Liver (tissue), 9 donors: ENCODE measurements around the gene OR10T2. TPM values are rescaled to one million over a fixed set of nuclear protein-coding genes. Genes with fewer than 3 reads are reported as not detected.

Experiments used
- DNase-seq: peaks from one replicate; pipeline ENCODE4 v3.0.0-alpha.2; 2017; ENCODE audit warnings: low spot score
- H3K27ac ChIP-seq, 2 donors: one replicate each; pipeline ENCODE4 v1.7.0; 2013; ENCODE audit warnings: inconsistent platforms in 2 of 2, low read length in 2 of 2, control low read depth in 1 of 2, low read depth in 1 of 2, mild to moderate bottlenecking in 1 of 2
- H3K27me3 ChIP-seq, 4 donors: one replicate each; pipeline versions ENCODE4 v1.6.1 to v1.7.0; 2013; ENCODE audit warnings: low read length in 3 of 4, inconsistent platforms in 1 of 4, mild to moderate bottlenecking in 1 of 4, moderate library complexity in 1 of 4; ENCODE audit not compliant: control insufficient read depth in 4 of 4, insufficient read depth in 4 of 4
- H3K36me3 ChIP-seq, 4 donors: one replicate each; pipeline versions ENCODE4 v1.6.1 to v1.7.0; 2013; ENCODE audit warnings: low read length in 3 of 4, mild to moderate bottlenecking in 3 of 4, low read depth in 1 of 4, moderate library complexity in 1 of 4; ENCODE audit not compliant: control insufficient read depth in 4 of 4, insufficient read depth in 3 of 4
- H3K4me1 ChIP-seq, 4 donors: one replicate each; pipeline versions ENCODE4 v1.6.1 to v1.7.0; 2013; ENCODE audit warnings: low read length in 3 of 4, mild to moderate bottlenecking in 3 of 4, moderate library complexity in 1 of 4; ENCODE audit not compliant: control insufficient read depth in 4 of 4, insufficient read depth in 4 of 4
- H3K4me3 ChIP-seq, 3 donors: one replicate each; pipeline versions ENCODE4 v1.6.1 to v1.7.0; 2013; ENCODE audit warnings: low read length in 3 of 3, control low read depth in 1 of 3, low read depth in 1 of 3, mild to moderate bottlenecking in 1 of 3
- H3K9ac ChIP-seq, 2 donors: one replicate each; pipeline ENCODE4 v1.7.0; 2013; ENCODE audit warnings: low read length in 2 of 2, mild to moderate bottlenecking in 2 of 2, moderate library complexity in 2 of 2, control low read depth in 1 of 2, low read depth in 1 of 2
- H3K9me3 ChIP-seq, 4 donors: one replicate each; pipeline versions ENCODE4 v1.6.1 to v1.7.0; 2013; ENCODE audit warnings: low read length in 3 of 4; ENCODE audit not compliant: control insufficient read depth in 4 of 4
- ATF3 ChIP-seq: IDR thresholded peaks from 2 replicates; pipeline ENCODE4 v1.6.1; 2016; ENCODE audit warnings: antibody characterized with exemption
- EGR1 ChIP-seq, 2 donors: IDR thresholded peaks; 2 replicates each; pipeline ENCODE4 v1.6.1; 2016 to 2018; ENCODE audit warnings: antibody characterized with exemption in 2 of 2, low read depth in 2 of 2
- FOXA1 ChIP-seq: IDR thresholded peaks from 2 replicates; pipeline ENCODE4 v1.6.1; 2016; ENCODE audit warnings: antibody characterized with exemption
- FOXA2 ChIP-seq: IDR thresholded peaks from 2 replicates; pipeline ENCODE4 v1.6.1; 2016; ENCODE audit warnings: antibody characterized with exemption
- GABPA ChIP-seq, 2 donors: IDR thresholded peaks in 1 of 2; conservative IDR thresholded peaks in 1 of 2; 2 replicates each; pipeline ENCODE4 v1.6.1; 2016; ENCODE audit warnings: antibody characterized with exemption in 2 of 2, mild to moderate bottlenecking in 1 of 2, moderate library complexity in 1 of 2
- HNF4A ChIP-seq, 2 donors: conservative IDR thresholded peaks; 2 replicates each; pipeline ENCODE4 v1.6.1; 2016; ENCODE audit warnings: antibody characterized with exemption in 2 of 2, mild to moderate bottlenecking in 2 of 2
- HNF4G ChIP-seq: IDR thresholded peaks from 2 replicates; pipeline ENCODE4 v1.6.1; 2016; ENCODE audit warnings: antibody characterized with exemption
- JUND ChIP-seq, 2 donors: IDR thresholded peaks; 2 replicates each; pipeline ENCODE4 v1.6.1; 2016; ENCODE audit warnings: antibody characterized with exemption in 2 of 2
- NR2F2 ChIP-seq: IDR thresholded peaks from 2 replicates; pipeline ENCODE4 v1.6.1; 2016; ENCODE audit warnings: antibody characterized with exemption
- RAD21 ChIP-seq, 2 donors: IDR thresholded peaks; 2 replicates each; pipeline ENCODE4 v1.6.1; 2016; ENCODE audit warnings: antibody characterized with exemption in 2 of 2, mild to moderate bottlenecking in 2 of 2
- REST ChIP-seq: IDR thresholded peaks from 2 replicates; pipeline ENCODE4 v1.6.1; 2016; ENCODE audit warnings: antibody characterized with exemption, mild to moderate bottlenecking
- RXRA ChIP-seq, 2 donors: IDR thresholded peaks; 2 replicates each; pipeline ENCODE4 v1.6.1; 2017 to 2018; ENCODE audit warnings: antibody characterized with exemption in 2 of 2, mild to moderate bottlenecking in 1 of 2
- SP1 ChIP-seq: IDR thresholded peaks from 2 replicates; pipeline ENCODE4 v1.6.1; 2018; ENCODE audit warnings: antibody characterized with exemption, mild to moderate bottlenecking
- TAF1 ChIP-seq: conservative IDR thresholded peaks from 2 replicates; pipeline ENCODE4 v1.6.1; 2016; ENCODE audit warnings: antibody characterized with exemption, mild to moderate bottlenecking
- YY1 ChIP-seq: IDR thresholded peaks from 2 replicates; pipeline ENCODE4 v1.6.1; 2016; ENCODE audit warnings: antibody characterized with exemption, mild to moderate bottlenecking
- WGBS: extraction: QIAGEN DNeasy Blood & Tissue Kit; methylation state at CpG from one replicate; pipeline ENCODE4 v1.1.7; 2013; 5-methylcytosine and 5-hydroxymethylcytosine counted together
- polyA plus RNA-seq, 2 donors: library from polyadenylated mRNA; stranded (reverse) in 1 of 2; unstranded in 1 of 2; fragments of 200-250 nt in 1 of 2; fragments of >200 nt in 1 of 2; fragmentation: Nextera tagmentation in 1 of 2; extraction: Ambion mirVana in 1 of 2; gene quantifications; one replicate each; pipeline versions ENCODE4 v1.2.1 to v1.2.3, GENCODE V29; 2013 to 2015
- total RNA-seq, 2 donors: library from RNA; depleted of rRNA; stranded (reverse); fragments of >200 nt; gene quantifications; one replicate each; pipeline ENCODE4 v1.2.3, GENCODE V29; 2014
- TF ChIP-seq, protein P1 (sequence below): fragments of 150-350 bp; IDR thresholded peaks from 2 replicates; pipeline ENCODE4 v1.5.1; 2017; ENCODE audit warnings: improper control_type of control experiment, low read depth, low read length; ENCODE audit not compliant: missing input control
- TF ChIP-seq, protein P2 (sequence below): IDR thresholded peaks from 2 replicates; pipeline ENCODE4 v1.6.1; 2016; ENCODE audit warnings: antibody characterized with exemption
- TF ChIP-seq, protein P3 (sequence below): IDR thresholded peaks from 2 replicates; pipeline ENCODE4 v1.6.1; 2016; ENCODE audit warnings: antibody characterized with exemption
- donor health status: healthy.
- donor health status: healthy.
- donor health status: healthy.
- donor health status: healthy.
- donor health status: healthy.

OR10T2 gene
- total and polyA plus RNA-seq, 4 donors, result not detected

DNA sequence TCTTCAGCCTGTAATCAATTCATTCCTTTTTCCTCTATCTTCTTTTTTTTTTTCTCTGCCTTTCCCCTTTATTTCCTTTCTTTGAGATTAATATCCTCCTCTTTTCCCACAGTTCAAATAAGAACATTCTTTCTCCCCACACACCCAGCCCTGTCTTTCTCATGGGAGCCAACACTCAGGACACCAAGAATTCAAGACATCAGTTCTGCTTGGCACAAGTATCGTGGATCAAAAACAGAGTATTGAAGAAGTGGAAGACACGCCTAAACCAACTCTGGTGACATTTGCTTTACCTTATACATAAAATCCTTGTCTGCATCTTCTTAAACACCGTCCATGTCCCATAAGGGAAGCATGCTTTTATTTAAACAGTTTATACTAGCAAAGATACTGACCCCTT, 42.6 kb downstream of the OR10T2 start:
- no peaks in the 10 kb centered on the region for H3K36me3 ChIP-seq
- no peak overlapping the region for H3K4me3 ChIP-seq
- peaks cover 0 to 2% (median 0%) of the 10 kb centered on the region in 4 donors for H3K27me3 ChIP-seq
- H3K9me3 ChIP-seq, result no peaks in the 10 kb centered on the region
- H3K27ac ChIP-seq, result no peak overlapping the region
- DNase-seq, result no peak
- no peaks in the 10 kb centered on the region for H3K4me1 ChIP-seq
- 71% methylated on average over 3 of the region's 3 CpGs for WGBS
- TF ChIP-seq GABPA (IDR thresholded peaks at IDR 0.05 in 1 of 2, conservative IDR thresholded peaks at IDR 0.05 in 1 of 2) (no peak), JUND (IDR thresholded peaks at IDR 0.05) (no peak), RXRA (IDR thresholded peaks at IDR 0.05) (no peak), YY1 (no peak), REST (no peak)
- TF ChIP-seq, protein P1, sequence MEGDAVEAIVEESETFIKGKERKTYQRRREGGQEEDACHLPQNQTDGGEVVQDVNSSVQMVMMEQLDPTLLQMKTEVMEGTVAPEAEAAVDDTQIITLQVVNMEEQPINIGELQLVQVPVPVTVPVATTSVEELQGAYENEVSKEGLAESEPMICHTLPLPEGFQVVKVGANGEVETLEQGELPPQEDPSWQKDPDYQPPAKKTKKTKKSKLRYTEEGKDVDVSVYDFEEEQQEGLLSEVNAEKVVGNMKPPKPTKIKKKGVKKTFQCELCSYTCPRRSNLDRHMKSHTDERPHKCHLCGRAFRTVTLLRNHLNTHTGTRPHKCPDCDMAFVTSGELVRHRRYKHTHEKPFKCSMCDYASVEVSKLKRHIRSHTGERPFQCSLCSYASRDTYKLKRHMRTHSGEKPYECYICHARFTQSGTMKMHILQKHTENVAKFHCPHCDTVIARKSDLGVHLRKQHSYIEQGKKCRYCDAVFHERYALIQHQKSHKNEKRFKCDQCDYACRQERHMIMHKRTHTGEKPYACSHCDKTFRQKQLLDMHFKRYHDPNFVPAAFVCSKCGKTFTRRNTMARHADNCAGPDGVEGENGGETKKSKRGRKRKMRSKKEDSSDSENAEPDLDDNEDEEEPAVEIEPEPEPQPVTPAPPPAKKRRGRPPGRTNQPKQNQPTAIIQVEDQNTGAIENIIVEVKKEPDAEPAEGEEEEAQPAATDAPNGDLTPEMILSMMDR, result no peak
- H3K9ac ChIP-seq, result no peak overlapping the region

DNA sequence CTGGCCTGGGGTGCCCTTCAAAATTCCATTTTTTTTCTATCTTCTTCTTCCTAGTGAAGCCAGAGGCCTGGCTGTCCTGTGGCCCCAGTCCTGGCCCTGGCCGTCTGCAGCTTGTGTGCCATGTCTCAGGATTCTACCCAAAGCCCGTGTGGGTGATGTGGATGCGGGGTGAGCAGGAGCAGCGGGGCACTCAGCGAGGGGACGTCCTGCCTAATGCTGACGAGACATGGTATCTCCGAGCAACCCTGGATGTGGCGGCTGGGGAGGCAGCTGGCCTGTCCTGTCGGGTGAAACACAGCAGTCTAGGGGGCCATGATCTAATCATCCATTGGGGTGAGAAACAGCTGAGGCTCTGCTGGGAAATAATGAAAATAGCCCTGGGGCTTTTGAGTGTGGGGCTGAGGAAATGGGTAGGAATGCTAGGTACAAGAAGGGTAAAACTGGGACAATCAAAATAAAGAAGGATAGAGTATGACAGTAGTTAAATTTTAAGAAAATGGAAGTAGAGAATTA, 43.4 kb downstream of the OR10T2 start:
- no peak overlapping the region for H3K9ac ChIP-seq
- no peaks in the 10 kb centered on the region for H3K9me3 ChIP-seq
- 78% methylated on average over 10 of the region's 10 CpGs for WGBS
- no peaks in the 10 kb centered on the region for H3K36me3 ChIP-seq
- H3K4me1 ChIP-seq, result no peaks in the 10 kb centered on the region
- TF ChIP-seq EGR1 (IDR thresholded peaks at IDR 0.05; ENCODE audit: low read depth in 2 of 2) (no peak), HNF4A (conservative IDR thresholded peaks at IDR 0.05) (no peak), HNF4G (no peak), SP1 (no peak), FOXA2 (no peak), RAD21 (IDR thresholded peaks at IDR 0.05) (no peak), ATF3 (no peak), TAF1 (no peak), YY1 (no peak), GABPA (IDR thresholded peaks at IDR 0.05 in 1 of 2, conservative IDR thresholded peaks at IDR 0.05 in 1 of 2) (no peak), FOXA1 (no peak), NR2F2 (no peak), REST (no peak)
- TF ChIP-seq, protein P2, sequence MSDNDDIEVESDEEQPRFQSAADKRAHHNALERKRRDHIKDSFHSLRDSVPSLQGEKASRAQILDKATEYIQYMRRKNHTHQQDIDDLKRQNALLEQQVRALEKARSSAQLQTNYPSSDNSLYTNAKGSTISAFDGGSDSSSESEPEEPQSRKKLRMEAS, result no peak
- TF ChIP-seq, protein P3, sequence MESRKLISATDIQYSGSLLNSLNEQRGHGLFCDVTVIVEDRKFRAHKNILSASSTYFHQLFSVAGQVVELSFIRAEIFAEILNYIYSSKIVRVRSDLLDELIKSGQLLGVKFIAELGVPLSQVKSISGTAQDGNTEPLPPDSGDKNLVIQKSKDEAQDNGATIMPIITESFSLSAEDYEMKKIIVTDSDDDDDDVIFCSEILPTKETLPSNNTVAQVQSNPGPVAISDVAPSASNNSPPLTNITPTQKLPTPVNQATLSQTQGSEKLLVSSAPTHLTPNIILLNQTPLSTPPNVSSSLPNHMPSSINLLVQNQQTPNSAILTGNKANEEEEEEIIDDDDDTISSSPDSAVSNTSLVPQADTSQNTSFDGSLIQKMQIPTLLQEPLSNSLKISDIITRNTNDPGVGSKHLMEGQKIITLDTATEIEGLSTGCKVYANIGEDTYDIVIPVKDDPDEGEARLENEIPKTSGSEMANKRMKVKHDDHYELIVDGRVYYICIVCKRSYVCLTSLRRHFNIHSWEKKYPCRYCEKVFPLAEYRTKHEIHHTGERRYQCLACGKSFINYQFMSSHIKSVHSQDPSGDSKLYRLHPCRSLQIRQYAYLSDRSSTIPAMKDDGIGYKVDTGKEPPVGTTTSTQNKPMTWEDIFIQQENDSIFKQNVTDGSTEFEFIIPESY, result no peak
- TF ChIP-seq, protein P1, result no peak
- H3K27me3 ChIP-seq, result peaks cover 0 to 2% (median 0%) of the 10 kb centered on the region in 4 donors
- H3K4me3 ChIP-seq, result no peak overlapping the region
- DNase-seq, result no peak
- H3K27ac ChIP-seq, result no peak overlapping the region
